Activated B cell treated with CpG ODN at 0.5 μM for 24 hours (primary cell): ENCODE results near the gene CALML5. TPM values are rescaled to one million over a fixed set of nuclear protein-coding genes. Genes with fewer than 3 reads are reported as not detected.
"Not testable (repeated sequence)": the region's sequence is repeated elsewhere in the genome, so short reads cannot be mapped to it uniquely, and the experiment has no call there.

ENCODE experiments used
- ATAC-seq: fragments of 200-7000 bp; cut with Tn5 transposase; one replicate; pipeline ENCODE4 v1.10.0; 2021; ENCODE audit warnings: low read depth, mild to moderate bottlenecking, moderate library complexity
- CTCF ChIA-PET: fragments of 350-600 bp; sonication (Branson Sonifier 250); formaldehyde crosslinking; loops from one replicate; lab custom pipeline; 2021; ENCODE audit warnings: antibody characterized with exemption; lab: Charles Lee
- POLR2A ChIA-PET: fragments of 350-600 bp; sonication (Branson Sonifier 250); formaldehyde crosslinking; loops from one replicate; lab custom pipeline; 2021; ENCODE audit warnings: antibody characterized with exemption; lab: Charles Lee
- DNase-seq: peaks from one replicate; pipeline ENCODE4 v3.0.0; 2022
- H3K27ac Mint-ChIP-seq: one replicate; pipeline ENCODE4 v1.8.0; 2020; ENCODE audit warnings: mixed read lengths
- H3K27me3 Mint-ChIP-seq: one replicate; pipeline ENCODE4 v1.8.0; 2021; ENCODE audit warnings: mixed read lengths
- H3K36me3 Mint-ChIP-seq: one replicate; pipeline ENCODE4 v1.8.0; 2021; ENCODE audit warnings: low read depth, mixed read lengths
- H3K4me1 Mint-ChIP-seq: one replicate; pipeline ENCODE4 v1.8.0; 2021; ENCODE audit warnings: mixed read lengths
- H3K4me3 Mint-ChIP-seq: one replicate; pipeline ENCODE4 v1.8.0; 2020; ENCODE audit warnings: mild to moderate bottlenecking, mixed read lengths
- H3K9me3 Mint-ChIP-seq: one replicate; pipeline ENCODE4 v1.8.0; 2020; ENCODE audit warnings: mixed read lengths
- intact Hi-C: fragments of 100-400 bp; cut with micrococcal nuclease; formaldehyde crosslinking; loops from one replicate; pipeline ENCODE4 v1.15.1; 2024
- total RNA-seq: library from RNA; stranded (reverse); gene quantifications from 2 replicates; pipeline ENCODE4 v1.2.3, GENCODE V29; 2022
- TF ChIP-seq, protein P1 (sequence below): fragments of 200-600 bp; IDR thresholded peaks from one replicate; pipeline ENCODE4 v1.8.0; 2022; ENCODE audit warnings: antibody characterized with exemption, mild to moderate bottlenecking

Gene CALML5
- total RNA-seq, 1 donor from 2014 or later: not detected

DNA sequence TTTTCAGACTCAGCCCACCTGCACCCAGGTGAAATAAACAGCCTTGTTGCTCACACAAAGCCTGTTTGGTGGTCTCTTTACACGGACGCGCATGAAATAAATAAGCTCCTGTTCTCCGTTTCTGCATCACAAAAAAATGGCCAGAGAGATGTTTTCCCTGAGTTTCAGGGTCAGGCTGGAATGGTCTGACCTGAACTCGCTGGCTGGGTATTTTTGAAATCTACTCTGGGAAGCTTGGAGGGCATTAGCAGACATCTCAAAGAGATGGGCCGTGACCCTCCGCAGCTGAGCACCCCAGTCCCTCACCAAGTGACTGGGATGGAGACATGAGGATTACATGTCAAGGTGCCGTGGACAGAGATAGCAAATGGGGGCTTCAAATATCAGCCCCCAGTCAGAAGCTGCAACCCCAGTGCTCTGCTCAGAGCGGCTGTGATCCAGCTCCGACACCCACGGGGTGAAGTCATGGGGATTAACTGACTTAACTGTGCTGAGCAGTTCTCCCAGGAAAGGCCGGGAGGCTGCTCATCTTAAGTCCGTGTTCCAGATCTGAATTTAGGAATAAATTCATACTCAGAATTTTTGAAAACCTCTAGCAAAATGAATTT is 22.3 kb downstream of the CALML5 start:
- no peaks in the 10 kb centered on the region for H3K9me3 Mint-ChIP-seq
- no peak overlapping the region for H3K4me3 Mint-ChIP-seq
- H3K27me3 Mint-ChIP-seq: peaks cover 7% of the 10 kb centered on the region
- H3K36me3 Mint-ChIP-seq: no peaks in the 10 kb centered on the region
- ChIA-PET CTCF (no interaction called here), POLR2A (no interaction called here)
- DNase-seq (no peak), ATAC-seq (no peak)
- no peak overlapping the region for H3K27ac Mint-ChIP-seq
- peaks cover 5% of the 10 kb centered on the region for H3K4me1 Mint-ChIP-seq
- intact Hi-C loops: no loop called here
- TF ChIP-seq, protein P1, sequence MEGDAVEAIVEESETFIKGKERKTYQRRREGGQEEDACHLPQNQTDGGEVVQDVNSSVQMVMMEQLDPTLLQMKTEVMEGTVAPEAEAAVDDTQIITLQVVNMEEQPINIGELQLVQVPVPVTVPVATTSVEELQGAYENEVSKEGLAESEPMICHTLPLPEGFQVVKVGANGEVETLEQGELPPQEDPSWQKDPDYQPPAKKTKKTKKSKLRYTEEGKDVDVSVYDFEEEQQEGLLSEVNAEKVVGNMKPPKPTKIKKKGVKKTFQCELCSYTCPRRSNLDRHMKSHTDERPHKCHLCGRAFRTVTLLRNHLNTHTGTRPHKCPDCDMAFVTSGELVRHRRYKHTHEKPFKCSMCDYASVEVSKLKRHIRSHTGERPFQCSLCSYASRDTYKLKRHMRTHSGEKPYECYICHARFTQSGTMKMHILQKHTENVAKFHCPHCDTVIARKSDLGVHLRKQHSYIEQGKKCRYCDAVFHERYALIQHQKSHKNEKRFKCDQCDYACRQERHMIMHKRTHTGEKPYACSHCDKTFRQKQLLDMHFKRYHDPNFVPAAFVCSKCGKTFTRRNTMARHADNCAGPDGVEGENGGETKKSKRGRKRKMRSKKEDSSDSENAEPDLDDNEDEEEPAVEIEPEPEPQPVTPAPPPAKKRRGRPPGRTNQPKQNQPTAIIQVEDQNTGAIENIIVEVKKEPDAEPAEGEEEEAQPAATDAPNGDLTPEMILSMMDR: no peak

DNA sequence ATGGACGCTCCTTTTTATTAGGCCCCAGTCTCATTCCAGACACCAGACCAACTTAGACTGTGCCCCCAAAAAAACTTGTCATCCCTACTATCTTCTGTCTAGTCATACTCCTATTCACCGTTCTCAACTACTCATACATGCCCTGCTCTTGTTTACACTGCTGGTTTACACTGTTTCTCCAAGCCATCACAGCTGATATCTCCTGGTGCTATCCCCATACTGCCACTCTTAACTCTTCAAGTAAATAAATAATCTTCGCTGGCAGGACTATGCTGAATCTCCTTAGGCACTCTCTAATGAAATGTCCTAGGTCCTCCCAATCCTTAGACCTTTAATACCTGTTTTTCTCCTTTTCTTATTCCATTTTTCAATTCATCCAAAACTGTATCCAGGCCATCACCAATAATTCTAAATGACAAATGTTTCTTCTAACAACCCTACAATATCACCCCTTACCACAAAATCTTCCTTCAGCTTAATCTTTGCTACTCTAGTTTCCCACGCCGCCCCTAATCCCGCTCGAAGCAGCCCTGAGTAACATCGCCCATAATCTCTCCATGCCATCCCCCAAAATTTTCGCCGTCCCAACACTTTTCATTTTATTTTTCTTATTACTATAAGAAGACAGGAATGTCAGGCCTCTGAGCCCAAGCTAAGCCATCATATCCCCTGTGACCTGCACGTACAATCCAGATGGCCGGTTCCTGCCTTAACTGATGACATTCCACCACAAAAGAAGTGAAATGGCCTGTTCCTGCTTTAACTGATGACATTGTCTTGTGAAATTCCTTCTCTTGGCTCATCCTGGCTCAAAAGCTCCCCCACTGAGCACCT is 23.2 kb downstream of the CALML5 start:
- ATAC-seq, intact Hi-C loops, DNase-seq, H3K9me3 Mint-ChIP-seq, POLR2A ChIA-PET, H3K4me1 Mint-ChIP-seq, CTCF ChIA-PET, H3K36me3 Mint-ChIP-seq, H3K27me3 Mint-ChIP-seq, H3K27ac Mint-ChIP-seq, H3K4me3 Mint-ChIP-seq: not testable (repeated sequence)

DNA sequence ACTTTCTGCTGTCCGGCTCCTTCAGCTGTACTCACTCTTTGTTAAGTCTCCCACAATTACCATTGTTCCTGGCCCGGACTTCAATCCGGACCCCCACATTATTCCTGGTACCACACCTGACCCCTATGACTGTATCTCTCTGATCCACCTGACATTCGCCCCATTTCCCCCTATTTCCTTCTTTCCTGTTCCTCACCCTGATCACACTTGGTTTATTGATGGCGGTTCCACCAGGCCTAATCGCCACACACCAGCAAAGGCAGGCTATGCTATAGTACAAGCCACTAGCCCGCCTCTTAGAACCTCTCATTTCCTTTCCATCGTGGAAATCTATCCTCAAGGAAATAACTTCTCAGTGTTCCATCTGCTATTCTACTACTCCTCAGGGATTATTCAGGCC is 24.3 kb downstream of the CALML5 start:
- intact Hi-C loops, CTCF ChIA-PET, H3K9me3 Mint-ChIP-seq, POLR2A ChIA-PET, H3K36me3 Mint-ChIP-seq, H3K4me3 Mint-ChIP-seq, H3K27me3 Mint-ChIP-seq, H3K27ac Mint-ChIP-seq, ATAC-seq, H3K4me1 Mint-ChIP-seq, DNase-seq: not testable (repeated sequence)

DNA sequence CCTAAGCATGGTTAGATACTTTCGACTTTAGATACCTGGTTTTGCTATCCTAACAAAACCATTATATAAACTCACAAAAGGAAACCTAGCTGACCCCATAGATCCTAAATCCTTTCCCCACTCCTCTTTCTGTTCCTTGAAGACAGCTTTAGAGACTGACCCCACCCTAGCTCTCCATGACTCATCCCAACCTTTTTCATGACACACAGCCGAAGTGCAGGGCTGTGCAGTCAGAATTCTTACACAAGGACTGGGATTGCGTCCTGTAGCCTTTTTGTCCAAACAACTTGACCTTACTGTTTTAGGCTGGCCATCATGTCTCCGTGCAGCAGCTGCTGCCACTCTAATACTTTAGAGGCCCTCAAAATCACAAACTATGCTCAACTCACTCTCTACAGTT is 24.7 kb downstream of the CALML5 start:
- intact Hi-C loops, H3K27ac Mint-ChIP-seq, H3K9me3 Mint-ChIP-seq, H3K4me1 Mint-ChIP-seq, H3K27me3 Mint-ChIP-seq, POLR2A ChIA-PET, H3K36me3 Mint-ChIP-seq, DNase-seq, CTCF ChIA-PET, H3K4me3 Mint-ChIP-seq, ATAC-seq: not testable (repeated sequence)

DNA sequence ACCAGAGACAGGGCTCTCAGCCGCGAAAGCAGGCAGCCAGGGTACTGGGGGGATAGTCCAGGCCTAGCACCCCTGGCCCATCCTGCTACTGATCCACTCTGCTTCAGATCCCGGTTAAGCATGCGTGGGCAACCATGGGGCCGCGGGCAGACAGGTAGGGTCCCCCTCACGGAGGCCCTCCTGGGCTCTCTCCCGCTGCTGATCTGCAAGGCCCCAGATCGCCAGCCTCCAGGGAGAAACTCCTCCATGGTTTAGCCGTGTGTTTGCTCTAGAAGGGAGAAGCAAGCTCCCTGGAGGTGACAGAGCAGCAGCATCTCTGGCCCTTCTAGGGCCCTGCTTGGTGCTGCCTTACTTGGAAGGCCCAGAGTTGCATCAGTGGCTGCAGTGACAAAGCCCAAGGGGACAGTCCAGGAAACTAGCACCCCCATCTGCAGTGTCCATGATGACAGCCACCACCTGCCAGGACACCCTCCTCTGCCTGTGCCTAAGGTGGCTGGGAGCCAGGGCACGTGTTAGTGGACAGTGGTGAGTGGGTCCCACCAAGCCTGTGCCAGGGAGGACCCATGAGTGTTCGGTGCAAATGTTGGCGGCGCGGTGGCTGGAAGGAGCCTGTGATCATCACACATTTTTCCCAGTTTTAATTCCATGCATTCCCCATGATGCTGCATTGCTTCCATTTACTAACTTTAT is 29.2 kb downstream of the CALML5 start:
- DNase-seq (no peak), ATAC-seq (no peak)
- Mint-ChIP-seq H3K9me3 (no peaks in the 10 kb centered on the region), H3K36me3 (no peaks in the 10 kb centered on the region), H3K4me1 (no peaks in the 10 kb centered on the region), H3K27me3 (peaks cover 3% of the 10 kb centered on the region), H3K4me3 (no peak overlapping the region), H3K27ac (no peak overlapping the region)
- intact Hi-C loops: no loop called here
- CTCF ChIA-PET: no interaction called here
- TF ChIP-seq, protein P1: no peak
- POLR2A ChIA-PET: no interaction called here

DNA sequence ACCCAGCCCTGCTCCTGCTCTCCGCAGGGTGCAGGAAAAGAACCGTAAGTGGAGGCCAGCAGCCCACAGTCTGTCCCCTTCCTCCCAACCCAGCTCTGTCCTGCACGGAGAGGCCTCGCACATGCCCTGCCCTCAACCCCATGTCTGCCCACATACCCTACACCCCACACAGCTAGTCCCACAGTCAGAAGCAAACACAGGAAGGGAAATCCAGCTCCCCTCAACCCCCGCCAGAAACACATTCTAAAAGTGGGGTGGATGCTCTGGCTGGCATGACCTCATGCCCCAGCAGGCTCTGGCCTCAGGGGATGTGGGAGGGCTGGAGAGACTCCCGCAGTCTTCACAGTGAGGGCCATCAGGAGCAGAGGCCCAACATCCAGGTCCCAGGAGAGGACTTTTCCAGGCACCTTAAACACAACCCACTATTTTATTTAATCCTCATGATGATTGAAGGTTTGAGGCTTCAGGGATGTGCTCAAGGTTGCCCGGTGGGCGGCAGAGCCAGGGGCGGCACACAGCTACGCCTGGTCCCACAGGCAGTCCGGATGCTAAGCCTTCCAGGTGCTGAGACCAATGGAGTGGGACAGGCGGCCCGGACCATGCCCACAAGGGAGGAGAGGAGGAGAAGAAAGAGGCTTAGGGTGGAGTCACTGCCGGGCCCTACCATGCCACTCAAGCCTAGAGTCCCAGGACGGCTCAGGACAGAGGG is 29.9 kb downstream of the CALML5 start:
- ChIA-PET POLR2A (no interaction called here), CTCF (no interaction called here)
- no peaks in the 10 kb centered on the region for H3K36me3 Mint-ChIP-seq
- TF ChIP-seq, protein P1: no peak
- H3K4me1 Mint-ChIP-seq: no peaks in the 10 kb centered on the region
- H3K27ac Mint-ChIP-seq: no peak overlapping the region
- intact Hi-C loops: no loop called here
- H3K27me3 Mint-ChIP-seq: peaks cover 3% of the 10 kb centered on the region
- no peak for ATAC-seq
- DNase-seq: no peak
- no peaks in the 10 kb centered on the region for H3K9me3 Mint-ChIP-seq
- H3K4me3 Mint-ChIP-seq: no peak overlapping the region
